Endothelial cell of umbilical vein (primary cell): ENCODE results near the gene LDLRAD3. TPM values are rescaled to one million over a fixed set of nuclear protein-coding genes. Genes with fewer than 3 reads are reported as not detected.

Experiments used
- BruUV-seq: library from RNA; stranded (reverse); fragments of 400-500 nt; replicated peaks from 2 replicates; lab custom pipeline; 2021; lab: Mats Ljungman, UMichigan
- CTCF ChIA-PET: fragments of 300-600, 350-600 bp; sonication (Branson Sonifier 250); formaldehyde crosslinking; loops from one replicate; lab custom pipeline; 2021; ENCODE audit warnings: antibody characterized with exemption, inconsistent platforms; lab: Charles Lee
- POLR2A ChIA-PET: fragments of 300-600, 350-600 bp; sonication (Branson Sonifier 250); formaldehyde crosslinking; loops from one replicate; lab custom pipeline; 2021; ENCODE audit warnings: antibody characterized with exemption, inconsistent platforms; lab: Charles Lee
- DNase-seq: peaks from one replicate; pipeline ENCODE4 v3.0.0-alpha.2; 2011; ENCODE audit warnings: low read depth, low spot score
- FAIRE-seq: peaks from 2 replicates; lab custom pipeline; 2011; peaks lifted over from hg19 to GRCh38; lab: Jason Lieb, UNC
- H2AFZ ChIP-seq: 2 replicates; pipeline ENCODE4 v1.6.0; 2012; ENCODE audit warnings: low read depth, low read length, control low read depth, inconsistent platforms
- H3K27ac ChIP-seq: 2 replicates; pipeline ENCODE4 v1.5.1; 2011; ENCODE audit warnings: low read depth, mild to moderate bottlenecking, control low read depth, low read length, moderate library complexity; ENCODE audit not compliant: insufficient read depth
- H3K27me3 ChIP-seq, 2 experiments: 2 replicates each; pipeline versions ENCODE4 v1.6.0 to v1.6.1; 2011; ENCODE audit warnings: low read length in 2 of 2, mixed read lengths in 1 of 2; ENCODE audit not compliant: control insufficient read depth in 2 of 2, insufficient read depth in 2 of 2
- H3K36me3 ChIP-seq, 2 experiments: 2 replicates in 1 of 2; 3 replicates in 1 of 2; pipeline ENCODE4 v1.5.1; 2011; ENCODE audit warnings: low read length in 2 of 2, mild to moderate bottlenecking in 1 of 2, moderate library complexity in 1 of 2; ENCODE audit not compliant: control insufficient read depth in 2 of 2, insufficient read depth in 2 of 2; ENCODE audit errors: extremely low read depth in 1 of 2
- H3K4me1 ChIP-seq: 3 replicates; pipeline ENCODE4 v1.5.1; 2011; ENCODE audit warnings: mild to moderate bottlenecking, low read length; ENCODE audit not compliant: control insufficient read depth, insufficient read depth; ENCODE audit errors: extremely low read depth
- H3K4me2 ChIP-seq: 2 replicates; pipeline ENCODE4 v1.6.1; 2011; ENCODE audit warnings: low read length, control low read depth, mixed read lengths; ENCODE audit not compliant: insufficient read depth
- H3K4me3 ChIP-seq, 3 experiments: fragments of 200-600 bp in 1 of 3; sonication (generic), shearing (Covaris generic) in 1 of 3; replicated peaks in 1 of 3; 2 replicates each; pipeline ENCODE4 v1.5.1; 2011 to 2016; ENCODE audit warnings: control low read depth in 3 of 3, low read length in 3 of 3, mild to moderate bottlenecking in 2 of 3, inconsistent platforms in 1 of 3, low read depth in 1 of 3, moderate library complexity in 1 of 3; ENCODE audit not compliant: insufficient read depth in 1 of 3
- H3K79me2 ChIP-seq: 2 replicates; pipeline ENCODE4 v1.6.0; 2012; ENCODE audit warnings: low read length, inconsistent platforms; ENCODE audit not compliant: control insufficient read depth, insufficient read depth
- H3K9ac ChIP-seq: replicated peaks from 2 replicates; pipeline ENCODE3; 2011; ENCODE audit warnings: low read length, control low read depth; ENCODE audit not compliant: insufficient read depth; ENCODE audit errors: extremely low read depth
- H3K9me1 ChIP-seq: replicated peaks from 3 replicates; pipeline ENCODE4 v1.6.0; 2011; ENCODE audit warnings: mild to moderate bottlenecking, low read length; ENCODE audit not compliant: control insufficient read depth, insufficient read depth; ENCODE audit errors: extremely low read depth
- H3K9me3 ChIP-seq: replicated peaks from 2 replicates; pipeline ENCODE4 v1.5.1; 2012; ENCODE audit warnings: low read length, inconsistent platforms; ENCODE audit not compliant: control insufficient read depth, insufficient read depth
- H4K20me1 ChIP-seq: replicated peaks from 2 replicates; pipeline ENCODE3; 2011; ENCODE audit warnings: mild to moderate bottlenecking, low read length; ENCODE audit not compliant: control insufficient read depth, insufficient read depth; ENCODE audit errors: extremely low read depth
- CTCF ChIP-seq, 2 donors: IDR thresholded peaks; 1 replicate in 1 of 2; 2 replicates in 1 of 2; pipeline ENCODE4 v1.5.1; 2011; ENCODE audit warnings: low read length in 2 of 2, mild to moderate bottlenecking in 2 of 2, moderate library complexity in 2 of 2, control low read depth in 1 of 2, inconsistent platforms in 1 of 2, low read depth in 1 of 2; ENCODE audit not compliant: insufficient read depth in 1 of 2; ENCODE audit errors: extremely low read depth in 1 of 2
- EZH2 ChIP-seq: IDR thresholded peaks from 2 replicates; pipeline ENCODE4 v1.6.1; 2012; ENCODE audit warnings: borderline replicate concordance, low read depth, mild to moderate bottlenecking, moderate library complexity, low read length, inconsistent platforms; ENCODE audit not compliant: severe bottlenecking
- FOS ChIP-seq: IDR thresholded peaks from 2 replicates; pipeline ENCODE4 v1.6.1; 2011; ENCODE audit warnings: mild to moderate bottlenecking, low read length, moderate library complexity, borderline replicate concordance; ENCODE audit not compliant: insufficient read depth
- GATA2 ChIP-seq: IDR thresholded peaks from 2 replicates; pipeline ENCODE4 v1.7.0; 2011; ENCODE audit warnings: low read depth, mild to moderate bottlenecking, moderate library complexity, mixed read lengths, low read length; ENCODE audit not compliant: insufficient read length, insufficient read depth
- JUN ChIP-seq: IDR thresholded peaks from 2 replicates; pipeline ENCODE4 v1.6.1; 2011; ENCODE audit warnings: borderline replicate concordance, low read depth; ENCODE audit not compliant: insufficient read length, insufficient read depth
- MAX ChIP-seq: IDR thresholded peaks from 2 replicates; pipeline ENCODE4 v1.6.1; 2011; ENCODE audit not compliant: insufficient read depth, insufficient read length
- MYC ChIP-seq: IDR thresholded peaks from one replicate; pipeline ENCODE4 v1.6.1; 2011; ENCODE audit warnings: mild to moderate bottlenecking, low read depth, low read length
- POLR2A ChIP-seq: IDR thresholded peaks from 2 replicates; pipeline ENCODE4 v1.6.1; 2012; ENCODE audit warnings: low read depth, mild to moderate bottlenecking, control low read depth, low read length
- POLR2AphosphoS5 ChIP-seq: IDR thresholded peaks from 2 replicates; pipeline ENCODE4 v1.6.1; 2012; ENCODE audit warnings: low read depth, mild to moderate bottlenecking, control low read depth, low read length, moderate library complexity; ENCODE audit not compliant: insufficient read depth
- dilution Hi-C: fragments of 300-500 bp; cut with MboI; formaldehyde crosslinking; loops from one replicate; pipeline ENCODE4 v1.15.0; 2019; ENCODE audit warnings: low sequenced_read_pairs; ENCODE audit not compliant: extremely low pct_ligation_motif_present
- intact Hi-C: fragments of 100-400 bp; cut with micrococcal nuclease; formaldehyde crosslinking; loops from one replicate; pipeline ENCODE4 v1.10.0; 2022
- polyA plus RNA-seq, 4 experiments: library from polyadenylated mRNA; depleted of rRNA in 3 of 4; stranded (reverse) in 3 of 4; unstranded in 1 of 4; fragments of >200 nt; gene quantifications; 2 replicates each; pipeline versions ENCODE4 v1.2.1 to v1.2.3, GENCODE V29; 2011 to 2012; ENCODE audit warnings: missing spikeins in 1 of 4
- total RNA-seq: library from RNA; stranded (reverse); gene quantifications from 2 replicates; pipeline ENCODE4 v1.2.3, GENCODE V29; 2021

The LDLRAD3 gene
- total and polyA plus RNA-seq, 2 donors (not counting 3 experiments of a cell fraction or from before 2014, with no cell fraction given) = 17.9 to 25.1 TPM

- Histone ChIP-seq H4K20me1 (no peaks in the 10 kb centered on the region), H3K9me1 (no peaks in the 10 kb centered on the region), H3K27ac (no peak overlapping the region), H3K9ac (no peak overlapping the region), H3K4me2 (no peak overlapping the region), H3K4me1 (no peaks in the 10 kb centered on the region), H3K9me3 (no peaks in the 10 kb centered on the region), H3K36me3 (no peaks in the 10 kb centered on the region), H3K4me3 (no peak overlapping the region), H3K27me3 (no peaks in the 10 kb centered on the region), H2AFZ (no peak overlapping the region), H3K79me2 (no peaks in the 10 kb centered on the region)
- TF ChIP-seq POLR2AphosphoS5 (no peak), EZH2 (no peak), MYC (no peak), JUN (no peak), GATA2 (no peak), MAX (no peak), CTCF (IDR thresholded peaks at IDR 0.05; ENCODE audit: extremely low read depth in 1 of 2, insufficient read depth in 1 of 2, low read depth in 1 of 2, low read length in 2 of 2) (no peak), POLR2A (no peak), FOS (no peak)
- ChIA-PET CTCF (no interaction called here), POLR2A (no interaction called here)
- no peak for DNase-seq
- dilution Hi-C loops (no loop called here), intact Hi-C loops (no loop called here)
- no peak for FAIRE-seq
- BruUV-seq = no TSS peak
Observed at GRCh38 chr11:36238881-36239280, 295.0 kb downstream of the LDLRAD3 start.
